Measurements from ENCODE around the gene RXYLT1.

The RXYLT1 gene

GRCh38 chr12:63843721-63844390, 64.1 kb downstream of the RXYLT1 start:
- peak; percentile 74 for DNase-seq (ENCODE audit: low read depth)

GRCh38 chr12:63844391-63845341, 65.0 kb downstream of the RXYLT1 start, which contains the start of gene SRGAP1:
Gene SRGAP1 (plus strand): TSS chr12:63844700. CDS start chr12:63844817, 117 bp downstream.
- peak; percentile 48 for DNase-seq (ENCODE audit: low read depth)

GRCh38 chr12:63845726-63846125, 66.0 kb downstream of the RXYLT1 start:
- no peak for DNase-seq (ENCODE audit: low read depth)

- no peak for DNase-seq (ENCODE audit: low read depth)
Measured at GRCh38 chr12:63846238-63846967, 66.7 kb downstream of the RXYLT1 start.

GRCh38 chr12:63848450-63848849, 68.7 kb downstream of the RXYLT1 start:
- no peak for DNase-seq (ENCODE audit: low read depth)

GRCh38 chr12:63849106-63849620, 69.5 kb downstream of the RXYLT1 start:
- DNase-seq (ENCODE audit: low read depth): no peak

GRCh38 chr12:63849641-63850040, 69.9 kb downstream of the RXYLT1 start:
- DNase-seq (ENCODE audit: low read depth): no peak

- no peak for DNase-seq (ENCODE audit: low read depth)
Measured at GRCh38 chr12:63853978-63854377, 74.3 kb downstream of the RXYLT1 start.

- no peak for DNase-seq (ENCODE audit: low read depth)
Measured at GRCh38 chr12:63855299-63855698, 75.6 kb downstream of the RXYLT1 start.

- no peak for DNase-seq (ENCODE audit: low read depth)
Measured at GRCh38 chr12:63857771-63858670, 78.3 kb downstream of the RXYLT1 start.
